WTC11 (cell line): Measurements from ENCODE around the gene TMEM86A. TPM values are rescaled to one million over a fixed set of nuclear protein-coding genes. Genes with fewer than 3 reads are reported as not detected.
A peak's percentile ranks its signal among the peaks of the same experiment; 100 is the strongest.

Experiments
- ATAC-seq: fragments of 200-7000 bp; cut with Tn5 transposase; 2 replicates; pipeline ENCODE4 v1.10.0; 2021; ENCODE audit warnings: mild to moderate bottlenecking, moderate library complexity
- CTCF ChIA-PET: fragments of 300-600 bp; sonication (Branson Sonifier 250); formaldehyde crosslinking; loops from one replicate; lab custom pipeline; 2021; ENCODE audit warnings: antibody characterized with exemption; lab: Charles Lee
- POLR2A ChIA-PET: fragments of 350-600 bp; sonication (Branson Sonifier 250); formaldehyde crosslinking; loops from one replicate; lab custom pipeline; 2021; ENCODE audit warnings: antibody characterized with exemption; lab: Charles Lee
- DNase-seq: peaks from one replicate; pipeline ENCODE4 v3.0.0; 2021; ENCODE audit warnings: low spot score
- H3K27ac Mint-ChIP-seq: 2 replicates; pipeline ENCODE4 v1.8.0; 2021; ENCODE audit warnings: mixed read lengths
- H3K27me3 Mint-ChIP-seq: 2 replicates; pipeline ENCODE4 v1.8.0; 2021; ENCODE audit warnings: low read depth, mild to moderate bottlenecking, moderate library complexity, mixed read lengths
- H3K36me3 Mint-ChIP-seq: 2 replicates; pipeline ENCODE4 v1.8.0; 2021; ENCODE audit warnings: mixed read lengths
- H3K4me1 Mint-ChIP-seq: 2 replicates; pipeline ENCODE4 v1.8.0; 2022; ENCODE audit warnings: mixed read lengths
- H3K4me3 Mint-ChIP-seq: 2 replicates; pipeline ENCODE4 v1.8.0; 2021; ENCODE audit warnings: mild to moderate bottlenecking, moderate library complexity, mixed read lengths
- H3K9me3 Mint-ChIP-seq: 2 replicates; pipeline ENCODE4 v1.8.0; 2021; ENCODE audit warnings: mixed read lengths
- ATF1 ChIP-seq: sonication (generic); formaldehyde crosslinking; IDR thresholded peaks from 2 replicates; pipeline ENCODE4 v1.8.1; 2023; ENCODE audit warnings: mild to moderate bottlenecking, moderate library complexity, missing genetic modification reagents
- FOXJ3 ChIP-seq: sonication (generic); formaldehyde crosslinking; IDR thresholded peaks from 2 replicates; pipeline ENCODE4 v1.9.0; 2021; ENCODE audit warnings: missing genetic modification reagents, mild to moderate bottlenecking, borderline replicate concordance
- FOXK1 ChIP-seq: sonication (generic); formaldehyde crosslinking; IDR thresholded peaks from 2 replicates; pipeline ENCODE4 v1.8.0; 2022; ENCODE audit warnings: mild to moderate bottlenecking, moderate library complexity, missing genetic modification reagents
- GTF2I ChIP-seq: fragments of 250-450 bp; sonication (Bioruptor Pico); conservative IDR thresholded peaks from 2 replicates; pipeline ENCODE4 v1.4.0; 2021; ENCODE audit warnings: mild to moderate bottlenecking
- KAT7 ChIP-seq: sonication (generic); formaldehyde crosslinking; IDR thresholded peaks from 2 replicates; pipeline ENCODE4 v1.8.1; 2023; ENCODE audit warnings: missing genetic modification reagents, mild to moderate bottlenecking, borderline replicate concordance
- MXD4 ChIP-seq: fragments of 250-450 bp; sonication (Bioruptor Pico); IDR thresholded peaks from 2 replicates; pipeline ENCODE4 v1.8.0; 2021; ENCODE audit warnings: mild to moderate bottlenecking, moderate library complexity, borderline replicate concordance
- NFATC4 ChIP-seq: fragments of 250-450 bp; sonication (Bioruptor Pico); IDR thresholded peaks from 2 replicates; pipeline ENCODE4 v1.9.0; 2021; ENCODE audit warnings: mild to moderate bottlenecking
- NR2C2 ChIP-seq: sonication (generic); formaldehyde crosslinking; IDR thresholded peaks from 2 replicates; pipeline ENCODE4 v1.8.0; 2022; ENCODE audit warnings: mild to moderate bottlenecking, missing genetic modification reagents
- RORB ChIP-seq: fragments of 250-450 bp; sonication (Bioruptor Pico); IDR thresholded peaks from 2 replicates; pipeline ENCODE4 v1.9.0; 2021; ENCODE audit warnings: mild to moderate bottlenecking
- ZNF232 ChIP-seq: sonication (generic); formaldehyde crosslinking; IDR thresholded peaks from 2 replicates; pipeline ENCODE4 v1.8.0; 2022; ENCODE audit warnings: mild to moderate bottlenecking, missing genetic modification reagents
- ZNF423 ChIP-seq: fragments of 250-450 bp; sonication (Bioruptor Pico); IDR thresholded peaks from 2 replicates; pipeline ENCODE4 v2.1.2; 2022; ENCODE audit warnings: mild to moderate bottlenecking, moderate library complexity
- total RNA-seq: library from RNA; stranded (reverse); gene quantifications from 3 replicates; pipeline ENCODE4 v1.2.3, GENCODE V29; 2021
- TF ChIP-seq, protein P1 (sequence below): fragments of 250-450 bp; sonication (Bioruptor Pico); IDR thresholded peaks from 2 replicates; pipeline ENCODE4 v1.9.0; 2021; ENCODE audit warnings: moderate library complexity, mild to moderate bottlenecking, inconsistent platforms, borderline replicate concordance
- TF ChIP-seq, protein P2 (sequence below): sonication (generic); formaldehyde crosslinking; IDR thresholded peaks from 2 replicates; pipeline ENCODE4 v1.8.1; 2022; ENCODE audit warnings: mild to moderate bottlenecking, moderate library complexity, missing genetic modification reagents
- TF ChIP-seq, protein P3 (sequence below): sonication (generic); formaldehyde crosslinking; IDR thresholded peaks from 2 replicates; pipeline ENCODE4 v1.8.1; 2022; ENCODE audit warnings: missing genetic modification reagents, borderline replicate concordance
- TF ChIP-seq, protein P4 (sequence below): sonication (generic); formaldehyde crosslinking; IDR thresholded peaks from 2 replicates; pipeline ENCODE4 v1.8.0; 2022; ENCODE audit warnings: mild to moderate bottlenecking, missing genetic modification reagents
- TF ChIP-seq, protein P5 (sequence below): sonication (generic); formaldehyde crosslinking; IDR thresholded peaks from 2 replicates; pipeline ENCODE4 v1.8.1; 2022; ENCODE audit warnings: low read depth, mild to moderate bottlenecking, moderate library complexity, missing genetic modification reagents, borderline replicate concordance
- TF ChIP-seq, protein P6 (sequence below): sonication (generic); formaldehyde crosslinking; IDR thresholded peaks from 2 replicates; pipeline ENCODE4 v1.8.0; 2022; ENCODE audit warnings: missing genetic modification reagents

The TMEM86A gene
- total RNA-seq, 1 experiment from 2014 or later, result 1.7 TPM

DNA sequence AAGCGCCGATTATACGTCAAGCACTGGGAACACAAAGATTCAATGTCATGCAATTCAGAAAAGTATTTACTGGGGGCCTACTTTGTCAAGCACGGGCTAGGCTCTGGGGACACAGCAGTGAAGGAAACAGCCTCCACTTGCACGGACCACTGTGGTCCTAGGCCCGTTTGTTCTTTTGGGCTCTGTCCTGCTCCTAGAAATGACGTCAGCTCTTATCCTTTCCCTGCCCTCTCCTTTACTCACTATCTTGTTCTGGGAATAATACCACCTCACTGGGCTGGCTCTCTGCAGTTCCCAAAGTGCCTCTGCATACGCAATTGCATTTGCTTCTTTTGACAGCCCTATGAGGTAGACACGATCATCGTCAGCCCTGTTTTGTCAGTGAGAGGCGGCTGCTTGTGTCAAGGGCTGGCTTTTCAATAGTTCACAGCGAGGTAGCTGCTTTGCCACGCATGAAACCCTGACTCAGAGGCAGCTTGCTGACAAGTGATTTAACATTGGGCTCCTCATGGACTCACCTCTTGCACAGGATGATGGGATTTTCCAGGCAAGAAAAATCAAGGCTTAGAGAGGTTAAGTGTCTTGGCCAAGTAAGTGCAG, 50.3 kb downstream of the TMEM86A start (continued):
- TF ChIP-seq MXD4, result no peak
- TF ChIP-seq FOXJ3, result no peak
- no peak for TF ChIP-seq NR2C2
- TF ChIP-seq NFATC4 (CRISPR knock-in tag), result no peak
- TF ChIP-seq, protein P1, sequence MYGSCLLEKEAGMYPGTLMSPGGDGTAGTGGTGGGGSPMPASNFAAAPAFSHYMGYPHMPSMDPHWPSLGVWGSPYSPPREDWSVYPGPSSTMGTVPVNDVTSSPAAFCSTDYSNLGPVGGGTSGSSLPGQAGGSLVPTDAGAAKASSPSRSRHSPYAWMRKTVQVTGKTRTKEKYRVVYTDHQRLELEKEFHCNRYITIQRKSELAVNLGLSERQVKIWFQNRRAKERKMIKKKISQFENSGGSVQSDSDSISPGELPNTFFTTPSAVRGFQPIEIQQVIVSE (CRISPR knock-in tag), result no peak
- no peak for TF ChIP-seq GTF2I (CRISPR knock-in tag)

DNA sequence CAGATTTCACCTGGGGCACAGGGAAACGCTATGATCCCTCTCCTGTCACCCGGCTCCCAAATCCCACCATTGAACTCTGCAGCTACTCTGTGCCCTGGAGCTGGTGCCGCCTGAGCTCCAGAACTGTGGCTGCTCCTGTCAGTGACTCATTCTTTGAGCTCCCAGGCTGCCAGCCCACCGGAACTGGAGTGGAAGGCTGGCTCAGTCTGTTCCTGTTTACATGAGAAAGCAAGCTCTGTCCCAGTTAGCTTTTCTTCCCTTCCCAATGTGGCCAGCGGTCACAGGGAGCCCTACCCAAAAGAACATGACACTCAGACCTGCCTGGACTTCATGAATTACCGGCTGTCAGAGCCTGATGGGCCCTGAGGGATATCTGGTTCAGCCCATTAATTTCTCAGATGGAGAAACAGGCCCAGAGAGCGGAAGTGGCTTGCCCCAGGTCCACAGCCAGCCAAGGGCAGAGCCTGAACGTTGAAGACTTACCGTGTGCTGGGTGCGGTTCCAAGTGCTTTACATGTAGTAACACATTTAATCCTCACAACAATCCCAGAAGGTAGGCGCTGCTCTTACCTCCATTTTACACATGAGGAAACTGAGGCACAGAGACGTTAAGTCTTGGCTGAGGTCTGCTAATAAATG, 51.2 kb downstream of the TMEM86A start:
- CTCF ChIA-PET, result interaction anchor here (0.6 to 2.2 kb wide), 9 partner anchors 10 to 151 kb away, joined by 3 to 19 read pairs (median 5); no protein-coding TSS in a partner anchor
- H3K9me3 Mint-ChIP-seq, result no peaks in the 10 kb centered on the region
- no peaks in the 10 kb centered on the region for H3K27me3 Mint-ChIP-seq
- 0 out of 2 replicates have a peak, but pooled peaks have one; percentile 26 for TF ChIP-seq FOXK1 (CRISPR knock-in tag)
- no peak for TF ChIP-seq ATF1 (CRISPR knock-in tag)
- TF ChIP-seq, all 79 proteins: peak for 1
- no peak overlapping the region for H3K4me3 Mint-ChIP-seq
- peak; percentile 30 for DNase-seq
- no peaks in the 10 kb centered on the region for H3K36me3 Mint-ChIP-seq
- ATAC-seq, result peak; percentile 85
- POLR2A ChIA-PET, result interaction anchor here (1.0 kb wide), 1 partner anchor 14 kb away, joined by 5 read pairs; no protein-coding TSS in a partner anchor
- H3K27ac Mint-ChIP-seq, result no peak overlapping the region; the same call in 1 of the 2 replicates
- H3K4me1 Mint-ChIP-seq, result peaks cover 16% of the 10 kb centered on the region

DNA sequence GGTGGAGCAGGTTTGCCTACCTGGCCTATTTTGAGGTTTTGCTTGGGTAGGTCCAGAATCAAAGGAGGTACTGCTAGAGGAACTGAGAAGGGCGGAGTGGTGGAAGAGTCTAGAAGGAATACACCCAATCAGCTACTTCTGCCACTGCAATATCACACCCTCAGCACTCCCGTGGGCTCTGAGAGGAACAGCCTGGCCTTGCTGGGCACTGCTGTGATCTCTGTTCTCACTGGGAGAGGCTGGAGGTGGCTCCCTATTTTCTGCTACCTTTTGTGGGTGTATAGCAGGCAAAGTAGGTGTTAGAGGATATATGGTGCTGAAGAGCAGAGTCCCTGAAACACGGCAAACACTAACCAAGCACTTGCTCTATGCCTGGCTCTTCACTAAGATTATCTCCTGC, 52.4 kb downstream of the TMEM86A start:
- ATAC-seq (no peak), DNase-seq (no peak)
- H3K4me1 Mint-ChIP-seq, result peaks cover 16% of the 10 kb centered on the region
- CTCF ChIA-PET, result interaction anchor here (1.9 to 2.2 kb wide), 2 partner anchors 14 to 23 kb away, joined by 7 to 19 read pairs; no protein-coding TSS in a partner anchor
- H3K36me3 Mint-ChIP-seq, result no peaks in the 10 kb centered on the region
- POLR2A ChIA-PET, result no interaction called here
- TF ChIP-seq RORB (CRISPR knock-in tag), result no peak
- H3K9me3 Mint-ChIP-seq, result no peaks in the 10 kb centered on the region
- no peak overlapping the region for H3K27ac Mint-ChIP-seq
- H3K4me3 Mint-ChIP-seq, result no peak overlapping the region
- no peaks in the 10 kb centered on the region for H3K27me3 Mint-ChIP-seq

DNA sequence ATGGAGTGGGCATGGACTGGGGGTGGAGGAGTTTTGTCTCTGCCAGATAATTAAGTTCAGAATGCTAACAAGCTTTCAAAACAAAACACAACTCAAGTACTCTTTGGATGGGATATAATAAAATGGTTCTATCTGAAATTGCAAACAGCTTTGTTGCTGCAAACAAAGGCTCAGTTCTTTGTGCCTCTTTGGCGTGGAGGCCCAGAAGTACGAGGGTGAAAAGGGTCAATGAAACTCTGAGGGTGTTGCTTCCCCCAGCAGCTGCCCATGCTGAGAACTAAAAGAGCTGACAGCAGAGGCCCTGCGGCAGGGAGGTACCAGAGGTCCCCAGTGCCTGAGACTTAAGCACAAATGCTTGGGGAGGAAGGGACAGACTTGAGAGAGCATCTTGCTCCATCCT, 53.9 kb downstream of the TMEM86A start:
- H3K9me3 Mint-ChIP-seq, result no peaks in the 10 kb centered on the region
- no peak overlapping the region for H3K27ac Mint-ChIP-seq
- ChIA-PET CTCF (interaction anchor here (0.9 to 1.9 kb wide), 3 partner anchors 12 to 30 kb away, joined by 3 to 7 read pairs (median 7); no protein-coding TSS in a partner anchor), POLR2A (no interaction called here)
- no peaks in the 10 kb centered on the region for H3K36me3 Mint-ChIP-seq
- DNase-seq, result no peak
- H3K4me3 Mint-ChIP-seq, result no peak overlapping the region
- H3K27me3 Mint-ChIP-seq, result no peaks in the 10 kb centered on the region
- H3K4me1 Mint-ChIP-seq, result peaks cover 16% of the 10 kb centered on the region
- no peak for ATAC-seq
- TF ChIP-seq, protein P2, sequence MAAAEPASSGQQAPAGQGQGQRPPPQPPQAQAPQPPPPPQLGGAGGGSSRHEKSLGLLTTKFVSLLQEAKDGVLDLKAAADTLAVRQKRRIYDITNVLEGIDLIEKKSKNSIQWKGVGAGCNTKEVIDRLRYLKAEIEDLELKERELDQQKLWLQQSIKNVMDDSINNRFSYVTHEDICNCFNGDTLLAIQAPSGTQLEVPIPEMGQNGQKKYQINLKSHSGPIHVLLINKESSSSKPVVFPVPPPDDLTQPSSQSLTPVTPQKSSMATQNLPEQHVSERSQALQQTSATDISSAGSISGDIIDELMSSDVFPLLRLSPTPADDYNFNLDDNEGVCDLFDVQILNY (CRISPR knock-in tag), result no peak
- TF ChIP-seq, protein P3, sequence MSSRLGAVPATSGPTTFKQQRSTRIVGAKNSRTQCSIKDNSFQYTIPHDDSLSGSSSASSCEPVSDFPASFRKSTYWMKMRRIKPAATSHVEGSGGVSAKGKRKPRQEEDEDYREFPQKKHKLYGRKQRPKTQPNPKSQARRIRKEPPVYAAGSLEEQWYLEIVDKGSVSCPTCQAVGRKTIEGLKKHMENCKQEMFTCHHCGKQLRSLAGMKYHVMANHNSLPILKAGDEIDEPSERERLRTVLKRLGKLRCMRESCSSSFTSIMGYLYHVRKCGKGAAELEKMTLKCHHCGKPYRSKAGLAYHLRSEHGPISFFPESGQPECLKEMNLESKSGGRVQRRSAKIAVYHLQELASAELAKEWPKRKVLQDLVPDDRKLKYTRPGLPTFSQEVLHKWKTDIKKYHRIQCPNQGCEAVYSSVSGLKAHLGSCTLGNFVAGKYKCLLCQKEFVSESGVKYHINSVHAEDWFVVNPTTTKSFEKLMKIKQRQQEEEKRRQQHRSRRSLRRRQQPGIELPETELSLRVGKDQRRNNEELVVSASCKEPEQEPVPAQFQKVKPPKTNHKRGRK (CRISPR knock-in tag), result no peak
- TF ChIP-seq KAT7 (CRISPR knock-in tag) (no peak), ZNF232 (CRISPR knock-in tag) (no peak), ZNF423 (CRISPR knock-in tag) (no peak)
- TF ChIP-seq, protein P4, sequence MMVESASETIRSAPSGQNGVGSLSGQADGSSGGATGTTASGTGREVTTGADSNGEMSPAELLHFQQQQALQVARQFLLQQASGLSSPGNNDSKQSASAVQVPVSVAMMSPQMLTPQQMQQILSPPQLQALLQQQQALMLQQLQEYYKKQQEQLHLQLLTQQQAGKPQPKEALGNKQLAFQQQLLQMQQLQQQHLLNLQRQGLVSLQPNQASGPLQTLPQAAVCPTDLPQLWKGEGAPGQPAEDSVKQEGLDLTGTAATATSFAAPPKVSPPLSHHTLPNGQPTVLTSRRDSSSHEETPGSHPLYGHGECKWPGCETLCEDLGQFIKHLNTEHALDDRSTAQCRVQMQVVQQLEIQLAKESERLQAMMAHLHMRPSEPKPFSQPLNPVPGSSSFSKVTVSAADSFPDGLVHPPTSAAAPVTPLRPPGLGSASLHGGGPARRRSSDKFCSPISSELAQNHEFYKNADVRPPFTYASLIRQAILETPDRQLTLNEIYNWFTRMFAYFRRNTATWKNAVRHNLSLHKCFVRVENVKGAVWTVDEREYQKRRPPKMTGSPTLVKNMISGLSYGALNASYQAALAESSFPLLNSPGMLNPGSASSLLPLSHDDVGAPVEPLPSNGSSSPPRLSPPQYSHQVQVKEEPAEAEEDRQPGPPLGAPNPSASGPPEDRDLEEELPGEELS (CRISPR knock-in tag), result no peak
- TF ChIP-seq, protein P5, sequence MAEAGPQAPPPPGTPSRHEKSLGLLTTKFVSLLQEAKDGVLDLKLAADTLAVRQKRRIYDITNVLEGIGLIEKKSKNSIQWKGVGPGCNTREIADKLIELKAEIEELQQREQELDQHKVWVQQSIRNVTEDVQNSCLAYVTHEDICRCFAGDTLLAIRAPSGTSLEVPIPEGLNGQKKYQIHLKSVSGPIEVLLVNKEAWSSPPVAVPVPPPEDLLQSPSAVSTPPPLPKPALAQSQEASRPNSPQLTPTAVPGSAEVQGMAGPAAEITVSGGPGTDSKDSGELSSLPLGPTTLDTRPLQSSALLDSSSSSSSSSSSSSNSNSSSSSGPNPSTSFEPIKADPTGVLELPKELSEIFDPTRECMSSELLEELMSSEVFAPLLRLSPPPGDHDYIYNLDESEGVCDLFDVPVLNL (CRISPR knock-in tag), result no peak
- TF ChIP-seq, protein P6, sequence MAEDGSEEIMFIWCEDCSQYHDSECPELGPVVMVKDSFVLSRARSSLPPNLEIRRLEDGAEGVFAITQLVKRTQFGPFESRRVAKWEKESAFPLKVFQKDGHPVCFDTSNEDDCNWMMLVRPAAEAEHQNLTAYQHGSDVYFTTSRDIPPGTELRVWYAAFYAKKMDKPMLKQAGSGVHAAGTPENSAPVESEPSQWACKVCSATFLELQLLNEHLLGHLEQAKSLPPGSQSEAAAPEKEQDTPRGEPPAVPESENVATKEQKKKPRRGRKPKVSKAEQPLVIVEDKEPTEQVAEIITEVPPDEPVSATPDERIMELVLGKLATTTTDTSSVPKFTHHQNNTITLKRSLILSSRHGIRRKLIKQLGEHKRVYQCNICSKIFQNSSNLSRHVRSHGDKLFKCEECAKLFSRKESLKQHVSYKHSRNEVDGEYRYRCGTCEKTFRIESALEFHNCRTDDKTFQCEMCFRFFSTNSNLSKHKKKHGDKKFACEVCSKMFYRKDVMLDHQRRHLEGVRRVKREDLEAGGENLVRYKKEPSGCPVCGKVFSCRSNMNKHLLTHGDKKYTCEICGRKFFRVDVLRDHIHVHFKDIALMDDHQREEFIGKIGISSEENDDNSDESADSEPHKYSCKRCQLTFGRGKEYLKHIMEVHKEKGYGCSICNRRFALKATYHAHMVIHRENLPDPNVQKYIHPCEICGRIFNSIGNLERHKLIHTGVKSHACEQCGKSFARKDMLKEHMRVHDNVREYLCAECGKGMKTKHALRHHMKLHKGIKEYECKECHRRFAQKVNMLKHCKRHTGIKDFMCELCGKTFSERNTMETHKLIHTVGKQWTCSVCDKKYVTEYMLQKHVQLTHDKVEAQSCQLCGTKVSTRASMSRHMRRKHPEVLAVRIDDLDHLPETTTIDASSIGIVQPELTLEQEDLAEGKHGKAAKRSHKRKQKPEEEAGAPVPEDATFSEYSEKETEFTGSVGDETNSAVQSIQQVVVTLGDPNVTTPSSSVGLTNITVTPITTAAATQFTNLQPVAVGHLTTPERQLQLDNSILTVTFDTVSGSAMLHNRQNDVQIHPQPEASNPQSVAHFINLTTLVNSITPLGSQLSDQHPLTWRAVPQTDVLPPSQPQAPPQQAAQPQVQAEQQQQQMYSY (CRISPR knock-in tag), result no peak
